ENCODE measurements around the gene CDK6. TPM values are rescaled to one million over a fixed set of nuclear protein-coding genes. Genes with fewer than 3 reads are reported as not detected.
"Not testable (repeated sequence)": the region's sequence is repeated elsewhere in the genome, so short reads cannot be mapped to it uniquely, and the experiment has no call there.

CDK6 gene
- total RNA-seq, 1 donor from 2014 or later, result 24.8 TPM

- no peak for DNase-seq (ENCODE audit: low spot score)
Measured at GRCh38 chr7:92761391-92762097, 74.8 kb downstream of the CDK6 start.

GRCh38 chr7:92758796-92759431 lies 77.5 kb downstream of the CDK6 start:
- no peak for DNase-seq (ENCODE audit: low spot score)

GRCh38 chr7:92757311-92757910 lies 79.0 kb downstream of the CDK6 start:
- not testable (repeated sequence) for DNase-seq (ENCODE audit: low spot score)

- no peak for DNase-seq (ENCODE audit: low spot score)
Measured at GRCh38 chr7:92755680-92756079, 80.7 kb downstream of the CDK6 start.

- no peak for DNase-seq (ENCODE audit: low spot score)
Measured at GRCh38 chr7:92754919-92755581, 81.3 kb downstream of the CDK6 start.

GRCh38 chr7:92753614-92754013 lies 82.8 kb downstream of the CDK6 start:
- no peak for DNase-seq (ENCODE audit: low spot score)

GRCh38 chr7:92751902-92752901 lies 84.2 kb downstream of the CDK6 start:
- DNase-seq (ENCODE audit: low spot score), result no peak

- DNase-seq (ENCODE audit: low spot score), result no peak
Measured at GRCh38 chr7:92750946-92751345, 85.4 kb downstream of the CDK6 start.

GRCh38 chr7:92750447-92750839 lies 85.9 kb downstream of the CDK6 start:
- no peak for DNase-seq (ENCODE audit: low spot score)

- DNase-seq (ENCODE audit: low spot score), result no peak
Measured at GRCh38 chr7:92749832-92750446, 86.4 kb downstream of the CDK6 start.

GRCh38 chr7:92749327-92749755 lies 87.0 kb downstream of the CDK6 start:
- no peak for DNase-seq (ENCODE audit: low spot score)

GRCh38 chr7:92748495-92748894 lies 87.9 kb downstream of the CDK6 start:
- no peak for DNase-seq (ENCODE audit: low spot score)

- DNase-seq (ENCODE audit: low spot score), result no peak
Measured at GRCh38 chr7:92747041-92747835, 89.1 kb downstream of the CDK6 start.

- DNase-seq (ENCODE audit: low spot score), result no peak
Measured at GRCh38 chr7:92745241-92745640, 91.1 kb downstream of the CDK6 start.

- DNase-seq (ENCODE audit: low spot score), result not testable (repeated sequence)
Measured at GRCh38 chr7:92744180-92744579, 92.2 kb downstream of the CDK6 start.

- DNase-seq (ENCODE audit: low spot score), result no peak
Measured at GRCh38 chr7:92742186-92742585, 94.2 kb downstream of the CDK6 start.

GRCh38 chr7:92740700-92741126 lies 95.7 kb downstream of the CDK6 start:
- no peak for DNase-seq (ENCODE audit: low spot score)

- DNase-seq (ENCODE audit: low spot score), result no peak
Measured at GRCh38 chr7:92740134-92740533, 96.2 kb downstream of the CDK6 start.

GRCh38 chr7:92739091-92739490 lies 97.3 kb downstream of the CDK6 start:
- DNase-seq (ENCODE audit: low spot score), result no peak

GRCh38 chr7:92737706-92738105 lies 98.7 kb downstream of the CDK6 start:
- DNase-seq (ENCODE audit: low spot score), result no peak
